ENCODE results near the gene ALPP. TPM values are rescaled to one million over a fixed set of nuclear protein-coding genes. Genes with fewer than 3 reads are reported as not detected.
"Not testable (repeated sequence)": the region's sequence is repeated elsewhere in the genome, so short reads cannot be mapped to it uniquely, and the experiment has no call there.

The ALPP gene
- total and polyA plus RNA-seq, 5 donors from 2014 or later, result not detected

GRCh38 chr2:232338094-232338758, 40.3 kb upstream of the ALPP start:
- H3K4me3 ChIP-seq (ENCODE audit: low read depth, low read length); DNase-seq; H3K27ac Mint-ChIP-seq; H3K4me3 Mint-ChIP-seq; H3K9me3 ChIP-seq (ENCODE audit: control insufficient read depth in 2 of 2, low read length in 2 of 2); H3K27me3 ChIP-seq (ENCODE audit: control insufficient read depth, insufficient read depth, low read length); H3K9me3 Mint-ChIP-seq; H3K27ac ChIP-seq (ENCODE audit: insufficient read depth, low read length, poor library complexity, severe bottlenecking); ATAC-seq (ENCODE audit: low read depth in 2 of 2); H3K4me1 Mint-ChIP-seq; H3K27me3 Mint-ChIP-seq; H3K36me3 Mint-ChIP-seq; H3K36me3 ChIP-seq (ENCODE audit: control insufficient read depth, insufficient read depth, low read length); H3K4me1 ChIP-seq (ENCODE audit: control insufficient read depth, insufficient read depth, low read length, poor library complexity, severe bottlenecking): not testable (repeated sequence)

- Mint-ChIP-seq H3K27ac (no peak overlapping the region), H3K9me3 (no peaks in the 10 kb centered on the region), H3K4me1 (peaks cover 0 to 8% (median 3%) of the 10 kb centered on the region in 4 donors), H3K27me3 (peaks cover 10% of the 10 kb centered on the region), H3K4me3 (no peak overlapping the region), H3K36me3 (no peaks in the 10 kb centered on the region)
- no peaks in the 10 kb centered on the region for H3K27me3 ChIP-seq (ENCODE audit: control insufficient read depth, insufficient read depth, low read length)
- H3K4me1 ChIP-seq (ENCODE audit: control insufficient read depth, insufficient read depth, low read length, poor library complexity, severe bottlenecking), result no peaks in the 10 kb centered on the region
- no peak overlapping the region for H3K27ac ChIP-seq (ENCODE audit: insufficient read depth, low read length, poor library complexity, severe bottlenecking)
- ATAC-seq (ENCODE audit: low read depth in 2 of 2), result no peak
- no peak for DNase-seq
- H3K9me3 ChIP-seq (ENCODE audit: control insufficient read depth in 2 of 2, low read length in 2 of 2), result no peaks in the 10 kb centered on the region
- no peak overlapping the region for H3K4me3 ChIP-seq (ENCODE audit: low read depth, low read length)
- no peaks in the 10 kb centered on the region for H3K36me3 ChIP-seq (ENCODE audit: control insufficient read depth, insufficient read depth, low read length)
These were observed 39.8 kb upstream of the ALPP start for GRCh38 chr2:232338759-232339106.

- Mint-ChIP-seq H3K27me3 (peaks cover 12% of the 10 kb centered on the region), H3K4me3 (no peak overlapping the region), H3K4me1 (peaks cover 0 to 10% (median 3%) of the 10 kb centered on the region in 4 donors), H3K9me3 (peaks cover 0 to 2% (median 0%) of the 10 kb centered on the region in 7 donors), H3K36me3 (no peaks in the 10 kb centered on the region), H3K27ac (peak overlapping the region in 1 of 3 donors; percentile 29)
- Histone ChIP-seq H3K4me3 (ENCODE audit: low read depth, low read length) (no peak overlapping the region), H3K36me3 (ENCODE audit: control insufficient read depth, insufficient read depth, low read length) (no peaks in the 10 kb centered on the region), H3K27me3 (ENCODE audit: control insufficient read depth, insufficient read depth, low read length) (no peaks in the 10 kb centered on the region), H3K4me1 (ENCODE audit: control insufficient read depth, insufficient read depth, low read length, poor library complexity, severe bottlenecking) (no peaks in the 10 kb centered on the region), H3K27ac (ENCODE audit: insufficient read depth, low read length, poor library complexity, severe bottlenecking) (no peak overlapping the region), H3K9me3 (ENCODE audit: control insufficient read depth in 2 of 2, low read length in 2 of 2) (no peaks in the 10 kb centered on the region)
- no peak for DNase-seq
- no peak for ATAC-seq (ENCODE audit: low read depth in 2 of 2)
These were observed 39.1 kb upstream of the ALPP start for GRCh38 chr2:232339121-232340081.

GRCh38 chr2:232340171-232340935, 38.2 kb upstream of the ALPP start:
- H3K27ac Mint-ChIP-seq, result peak overlapping the region in 2 of 3 donors; percentile 29 to 66
- no peaks in the 10 kb centered on the region for H3K9me3 ChIP-seq (ENCODE audit: control insufficient read depth in 2 of 2, low read length in 2 of 2)
- H3K4me3 ChIP-seq (ENCODE audit: low read depth, low read length), result no peak overlapping the region
- H3K27me3 Mint-ChIP-seq, result peaks cover 12% of the 10 kb centered on the region
- H3K4me3 Mint-ChIP-seq, result no peak overlapping the region
- peaks cover 0 to 10% (median 3%) of the 10 kb centered on the region in 4 donors for H3K4me1 Mint-ChIP-seq
- H3K27me3 ChIP-seq (ENCODE audit: control insufficient read depth, insufficient read depth, low read length), result no peaks in the 10 kb centered on the region
- H3K4me1 ChIP-seq (ENCODE audit: control insufficient read depth, insufficient read depth, low read length, poor library complexity, severe bottlenecking), result no peaks in the 10 kb centered on the region
- ATAC-seq (ENCODE audit: low read depth in 2 of 2), result no peak
- DNase-seq, result no peak
- no peaks in the 10 kb centered on the region for H3K36me3 ChIP-seq (ENCODE audit: control insufficient read depth, insufficient read depth, low read length)
- no peak overlapping the region for H3K27ac ChIP-seq (ENCODE audit: insufficient read depth, low read length, poor library complexity, severe bottlenecking)
- peaks cover 0 to 3% (median 0%) of the 10 kb centered on the region in 7 donors for H3K9me3 Mint-ChIP-seq
- no peaks in the 10 kb centered on the region for H3K36me3 Mint-ChIP-seq

- Mint-ChIP-seq H3K9me3 (peaks cover 0 to 3% (median 0%) of the 10 kb centered on the region in 7 donors), H3K27me3 (peaks cover 12% of the 10 kb centered on the region), H3K27ac (no peak overlapping the region), H3K4me1 (peaks cover 0 to 10% (median 3%) of the 10 kb centered on the region in 4 donors), H3K36me3 (no peaks in the 10 kb centered on the region), H3K4me3 (no peak overlapping the region)
- Histone ChIP-seq H3K4me3 (ENCODE audit: low read depth, low read length) (no peak overlapping the region), H3K4me1 (ENCODE audit: control insufficient read depth, insufficient read depth, low read length, poor library complexity, severe bottlenecking) (no peaks in the 10 kb centered on the region), H3K27ac (ENCODE audit: insufficient read depth, low read length, poor library complexity, severe bottlenecking) (no peak overlapping the region), H3K9me3 (ENCODE audit: control insufficient read depth in 2 of 2, low read length in 2 of 2) (no peaks in the 10 kb centered on the region), H3K36me3 (ENCODE audit: control insufficient read depth, insufficient read depth, low read length) (no peaks in the 10 kb centered on the region), H3K27me3 (ENCODE audit: control insufficient read depth, insufficient read depth, low read length) (no peaks in the 10 kb centered on the region)
- ATAC-seq (ENCODE audit: low read depth in 2 of 2) (no peak), DNase-seq (no peak)
These were observed 37.4 kb upstream of the ALPP start for GRCh38 chr2:232341061-232341738.

GRCh38 chr2:232341739-232342126, 36.8 kb upstream of the ALPP start:
- Mint-ChIP-seq H3K4me1 (peaks cover 0 to 10% (median 3%) of the 10 kb centered on the region in 4 donors), H3K27ac (no peak overlapping the region), H3K27me3 (peaks cover 12% of the 10 kb centered on the region), H3K36me3 (no peaks in the 10 kb centered on the region), H3K9me3 (peaks cover 0 to 3% (median 0%) of the 10 kb centered on the region in 7 donors), H3K4me3 (no peak overlapping the region)
- no peaks in the 10 kb centered on the region for H3K4me1 ChIP-seq (ENCODE audit: control insufficient read depth, insufficient read depth, low read length, poor library complexity, severe bottlenecking)
- no peak for ATAC-seq (ENCODE audit: low read depth in 2 of 2)
- H3K4me3 ChIP-seq (ENCODE audit: low read depth, low read length), result no peak overlapping the region
- H3K27me3 ChIP-seq (ENCODE audit: control insufficient read depth, insufficient read depth, low read length), result no peaks in the 10 kb centered on the region
- no peaks in the 10 kb centered on the region for H3K36me3 ChIP-seq (ENCODE audit: control insufficient read depth, insufficient read depth, low read length)
- no peak overlapping the region for H3K27ac ChIP-seq (ENCODE audit: insufficient read depth, low read length, poor library complexity, severe bottlenecking)
- no peak for DNase-seq
- H3K9me3 ChIP-seq (ENCODE audit: control insufficient read depth in 2 of 2, low read length in 2 of 2), result no peaks in the 10 kb centered on the region
